ENCODE data around the gene ATP5F1B.

DNA sequence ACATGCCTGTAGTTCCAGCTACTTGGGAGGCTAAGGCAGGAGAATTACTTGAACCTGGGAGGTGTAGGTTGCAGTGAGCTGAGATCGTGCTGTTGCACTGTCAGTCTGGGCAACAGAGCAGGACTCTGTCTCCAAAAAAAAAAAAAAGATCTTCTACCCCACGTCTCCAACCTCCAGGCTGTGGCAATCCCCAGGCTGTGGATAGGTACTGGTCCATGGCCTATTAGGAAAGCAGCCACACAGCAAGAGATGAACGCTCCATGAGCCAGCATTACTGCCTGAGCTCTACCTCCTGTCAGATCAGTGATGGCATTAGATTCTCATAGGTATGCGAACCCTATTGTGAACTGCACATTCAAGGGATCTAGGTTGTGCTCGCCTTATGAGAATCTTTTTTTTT is 48.4 kb upstream of the ATP5F1B start:
- no peak for TF ChIP-seq POLR2A (IDR thresholded peaks at IDR 0.05; ENCODE audit: low read length)
- no peak for TF ChIP-seq GATA1 (IDR thresholded peaks at IDR 0.05; ENCODE audit: low read depth, low read length)
